Upper lobe of right lung (tissue), 1 donor: ENCODE data around the gene ASB10. TPM values are rescaled to one million over a fixed set of nuclear protein-coding genes. Genes with fewer than 3 reads are reported as not detected.
A peak's percentile ranks its signal among the peaks of the same experiment; 100 is the strongest.

Experiments
- ATAC-seq: fragments of 200-7000 bp; cut with Tn5 transposase; one replicate; pipeline ENCODE4 v1.9.1; 2020; ENCODE audit warnings: mild to moderate bottlenecking, moderate library complexity
- DNase-seq: peaks from one replicate; pipeline ENCODE4 v3.0.0-alpha.2; 2020
- H3K27ac ChIP-seq: fragments of 200-600 bp; one replicate; pipeline ENCODE4 v1.8.0; 2022
- H3K27me3 ChIP-seq: fragments of 200-600 bp; one replicate; pipeline ENCODE4 v1.8.0; 2022; ENCODE audit warnings: mild to moderate bottlenecking
- H3K36me3 ChIP-seq: fragments of 200-600 bp; one replicate; pipeline ENCODE4 v1.8.0; 2022
- H3K4me1 ChIP-seq: fragments of 200-600 bp; one replicate; pipeline ENCODE4 v1.8.0; 2022
- H3K4me3 ChIP-seq: fragments of 200-600 bp; one replicate; pipeline ENCODE4 v1.8.0; 2022; ENCODE audit warnings: mild to moderate bottlenecking
- H3K9me3 ChIP-seq: fragments of 200-600 bp; one replicate; pipeline ENCODE4 v1.8.0; 2022
- intact Hi-C: fragments of 100-400 bp; cut with DNase I; formaldehyde crosslinking; loops from one replicate; pipeline ENCODE4 v1.11.0; 2022
- total RNA-seq: library from RNA; stranded (reverse); fragmentation: NEBNext Ultra II Directional; extraction: Animal tissue kit (Norgen Biotek cat#: 25700); gene quantifications from one replicate; pipeline ENCODE4 v1.2.1, GENCODE V29; 2021
- TF ChIP-seq, protein P1 (sequence below): fragments of 200-600 bp; IDR thresholded peaks from one replicate; pipeline ENCODE4 v1.8.0; 2022; ENCODE audit warnings: antibody characterized with exemption
- donor health status: DM: no; HTN: yes; CAD: no; lungs with severe emphysema.

ASB10 gene
- total RNA-seq, 1 donor from 2014 or later: not detected

DNA sequence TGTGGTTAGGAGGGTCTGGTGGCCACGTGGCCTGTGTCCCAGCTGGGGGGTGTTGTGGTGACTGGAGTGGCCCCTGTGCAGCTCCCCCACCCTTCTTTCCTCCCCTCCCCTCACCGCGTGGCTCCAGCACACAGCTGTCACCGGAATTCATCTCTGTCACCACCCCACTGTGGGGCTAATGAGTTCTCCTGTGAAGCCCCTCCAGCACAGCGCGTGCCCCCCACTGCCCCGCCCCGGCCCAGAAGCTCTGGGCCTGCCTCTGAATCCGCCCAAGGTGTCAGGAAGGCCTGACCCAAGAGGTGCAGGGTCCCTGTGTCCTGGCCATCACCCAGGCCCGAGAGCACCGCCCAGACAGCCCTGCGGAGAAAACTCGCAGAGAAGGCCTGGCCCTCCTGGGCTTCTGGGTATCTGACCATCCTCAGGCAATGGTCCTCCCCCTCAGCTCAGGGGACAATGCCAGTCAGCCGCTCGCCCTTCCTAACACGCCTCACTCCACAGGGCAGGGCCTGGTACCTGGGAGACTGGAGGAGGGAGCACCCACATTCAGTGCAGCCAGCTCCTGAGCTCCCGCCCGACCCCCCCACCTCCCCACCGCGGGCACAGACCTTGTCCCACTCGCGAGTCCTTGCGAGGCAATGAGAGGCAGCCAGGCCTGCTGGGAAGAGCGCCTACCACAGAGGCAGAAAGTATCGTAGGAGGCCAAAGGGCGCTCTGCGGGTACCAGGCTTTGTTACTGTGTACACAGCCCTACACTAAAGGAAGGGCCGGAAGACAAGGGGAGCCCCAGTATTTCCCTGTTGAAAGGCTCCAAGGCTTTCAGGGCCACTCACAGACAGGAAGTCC, 57.7 kb downstream of the ASB10 start:
- Histone ChIP-seq H3K36me3 (peaks cover 79% of the 10 kb centered on the region), H3K9me3 (no peaks in the 10 kb centered on the region), H3K4me1 (no peaks in the 10 kb centered on the region), H3K4me3 (no peak overlapping the region), H3K27me3 (no peaks in the 10 kb centered on the region), H3K27ac (no peak overlapping the region)
- DNase-seq (no peak), ATAC-seq (no peak)
- TF ChIP-seq, protein P1, sequence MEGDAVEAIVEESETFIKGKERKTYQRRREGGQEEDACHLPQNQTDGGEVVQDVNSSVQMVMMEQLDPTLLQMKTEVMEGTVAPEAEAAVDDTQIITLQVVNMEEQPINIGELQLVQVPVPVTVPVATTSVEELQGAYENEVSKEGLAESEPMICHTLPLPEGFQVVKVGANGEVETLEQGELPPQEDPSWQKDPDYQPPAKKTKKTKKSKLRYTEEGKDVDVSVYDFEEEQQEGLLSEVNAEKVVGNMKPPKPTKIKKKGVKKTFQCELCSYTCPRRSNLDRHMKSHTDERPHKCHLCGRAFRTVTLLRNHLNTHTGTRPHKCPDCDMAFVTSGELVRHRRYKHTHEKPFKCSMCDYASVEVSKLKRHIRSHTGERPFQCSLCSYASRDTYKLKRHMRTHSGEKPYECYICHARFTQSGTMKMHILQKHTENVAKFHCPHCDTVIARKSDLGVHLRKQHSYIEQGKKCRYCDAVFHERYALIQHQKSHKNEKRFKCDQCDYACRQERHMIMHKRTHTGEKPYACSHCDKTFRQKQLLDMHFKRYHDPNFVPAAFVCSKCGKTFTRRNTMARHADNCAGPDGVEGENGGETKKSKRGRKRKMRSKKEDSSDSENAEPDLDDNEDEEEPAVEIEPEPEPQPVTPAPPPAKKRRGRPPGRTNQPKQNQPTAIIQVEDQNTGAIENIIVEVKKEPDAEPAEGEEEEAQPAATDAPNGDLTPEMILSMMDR: no peak
- intact Hi-C loops: no loop called here

DNA sequence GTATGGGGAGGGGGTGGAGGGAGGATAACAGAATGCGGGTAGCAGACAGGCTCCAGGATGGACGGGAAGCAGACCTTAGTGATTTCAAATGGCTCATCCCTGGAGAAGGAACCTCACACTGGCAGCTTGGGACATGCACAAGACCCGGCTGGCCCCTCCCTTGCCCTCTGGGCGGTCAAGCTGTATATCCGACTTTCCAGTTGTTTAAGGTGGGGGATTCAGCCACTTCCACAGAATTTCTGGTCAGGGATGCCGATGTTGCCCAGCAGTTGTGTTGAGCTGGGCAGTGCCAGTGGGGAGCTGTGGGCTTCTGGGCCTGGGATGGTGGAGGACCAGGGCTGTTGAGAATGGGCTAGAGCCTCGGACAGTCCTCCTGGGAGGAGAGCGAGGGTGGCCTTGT, 58.3 kb downstream of the ASB10 start:
- Histone ChIP-seq H3K36me3 (peaks cover 79% of the 10 kb centered on the region), H3K9me3 (no peaks in the 10 kb centered on the region), H3K27ac (no peak overlapping the region), H3K27me3 (no peaks in the 10 kb centered on the region), H3K4me1 (no peaks in the 10 kb centered on the region), H3K4me3 (no peak overlapping the region)
- no peak for DNase-seq
- TF ChIP-seq, protein P1: no peak
- no peak for ATAC-seq
- intact Hi-C loops: no loop called here

DNA sequence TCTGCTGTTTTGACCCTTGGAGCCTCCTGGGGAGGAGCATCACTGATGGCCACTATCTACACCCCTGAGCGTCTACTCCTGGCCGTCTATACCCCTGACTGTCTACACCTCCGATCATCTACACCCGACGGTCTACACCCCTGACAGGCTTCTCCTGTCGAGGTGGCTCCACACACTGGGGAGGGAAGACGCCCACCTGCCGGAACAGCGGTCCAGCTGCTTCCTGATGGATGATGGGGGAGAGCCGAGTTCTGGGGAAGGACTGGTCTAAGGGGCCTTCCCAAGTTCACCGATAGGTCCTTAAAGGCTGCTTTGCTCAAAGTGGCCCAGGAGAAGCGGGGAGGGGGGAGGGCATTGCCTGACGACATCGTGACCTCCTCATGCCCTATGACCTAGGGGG, 58.9 kb downstream of the ASB10 start:
- H3K27ac ChIP-seq: no peak overlapping the region
- no peaks in the 10 kb centered on the region for H3K9me3 ChIP-seq
- no peaks in the 10 kb centered on the region for H3K27me3 ChIP-seq
- intact Hi-C loops: no loop called here
- no peak for ATAC-seq
- H3K4me1 ChIP-seq: no peaks in the 10 kb centered on the region
- peaks cover 79% of the 10 kb centered on the region for H3K36me3 ChIP-seq
- DNase-seq: no peak
- TF ChIP-seq, protein P1: no peak
- no peak overlapping the region for H3K4me3 ChIP-seq

DNA sequence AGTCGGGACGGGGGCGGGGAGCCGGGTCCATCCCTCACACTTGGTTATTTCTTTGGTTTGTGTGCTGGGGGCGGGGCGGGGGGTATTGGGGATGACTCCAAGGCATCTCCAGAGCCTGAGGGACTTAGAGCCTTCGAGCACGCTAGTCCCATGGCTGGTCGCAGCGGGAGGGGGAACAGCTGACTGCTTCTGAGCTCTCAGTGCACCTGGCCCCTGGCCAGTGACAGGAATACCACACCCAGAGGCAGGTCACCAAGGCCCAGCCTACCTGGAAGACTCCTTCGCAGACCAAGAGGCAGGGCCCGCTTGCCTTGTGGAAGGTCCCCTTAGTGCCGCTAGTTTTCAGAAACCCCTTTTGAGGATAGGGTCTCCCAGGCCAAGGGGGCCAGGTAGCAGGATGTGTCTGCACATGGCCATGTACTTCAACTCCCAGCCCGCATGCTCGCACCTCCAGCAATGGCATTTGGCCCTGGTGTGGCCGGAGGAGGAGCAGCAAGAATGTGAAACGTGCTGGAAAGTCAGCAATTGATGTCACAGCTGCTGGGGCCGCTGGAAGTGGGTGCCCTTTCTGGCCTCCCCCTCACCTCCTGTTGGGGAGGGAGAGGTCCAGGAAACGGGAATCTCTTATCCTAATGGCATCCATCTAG, 60.4 kb downstream of the ASB10 start:
- DNase-seq (no peak), ATAC-seq (no peak)
- Histone ChIP-seq H3K9me3 (no peaks in the 10 kb centered on the region), H3K4me3 (no peak overlapping the region), H3K27ac (no peak overlapping the region), H3K4me1 (no peaks in the 10 kb centered on the region), H3K27me3 (no peaks in the 10 kb centered on the region), H3K36me3 (peaks cover 79% of the 10 kb centered on the region)
- intact Hi-C loops: no loop called here
- TF ChIP-seq, protein P1: no peak

DNA sequence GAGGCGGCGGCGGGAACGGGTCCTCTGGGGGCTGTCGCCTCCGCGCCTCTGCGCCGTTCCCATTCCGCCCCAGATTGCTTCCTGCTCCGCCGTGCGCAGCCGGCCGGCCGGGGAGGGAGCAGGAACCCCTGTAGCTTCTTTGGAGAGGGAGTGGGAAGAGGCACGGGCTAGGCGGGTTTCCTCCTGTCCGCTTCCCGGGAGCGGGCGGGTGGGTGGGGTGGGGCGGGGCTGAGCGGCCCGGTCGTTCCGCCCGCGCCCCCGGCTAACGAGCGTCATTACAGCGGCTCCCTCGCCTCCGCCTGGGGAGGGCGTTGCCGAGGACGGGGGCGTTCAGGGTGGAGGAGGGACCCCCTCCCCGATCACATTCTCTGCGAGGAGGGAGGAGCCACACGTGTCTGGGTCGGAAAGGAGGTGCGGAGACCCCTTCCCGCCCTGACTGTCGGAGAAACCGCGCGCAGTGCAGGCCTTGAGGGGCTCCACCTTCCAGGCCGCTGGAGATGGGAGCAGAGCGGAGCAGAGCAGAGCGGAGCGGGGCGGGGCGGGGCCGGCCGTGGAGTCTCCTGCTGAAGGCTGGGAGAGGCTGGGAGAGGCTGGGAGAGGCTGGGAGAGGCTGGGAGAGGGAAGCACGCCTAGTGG, 61.1 kb downstream of the ASB10 start:
- H3K27me3 ChIP-seq: no peaks in the 10 kb centered on the region
- no peaks in the 10 kb centered on the region for H3K9me3 ChIP-seq
- no peak overlapping the region for H3K27ac ChIP-seq
- TF ChIP-seq, protein P1: no peak
- DNase-seq (no peak), ATAC-seq (no peak)
- peaks cover 80% of the 10 kb centered on the region for H3K36me3 ChIP-seq
- peak overlapping the region; percentile 19 for H3K4me3 ChIP-seq
- H3K4me1 ChIP-seq: no peaks in the 10 kb centered on the region
- intact Hi-C loops: no loop called here

Other genes with a start within 250 kb of the ASB10 start
- 3.6 TPM for gene KCNH2, start 208.9 kb downstream of the ASB10 start, total RNA-seq
- 42.9 TPM for gene NOS3, start 196.2 kb downstream of the ASB10 start, total RNA-seq
- 0.17 TPM for gene ATG9B, start 162.8 kb downstream of the ASB10 start, total RNA-seq
- 40.6 TPM for gene ABCB8, start 158.8 kb downstream of the ASB10 start, total RNA-seq
- gene ASIC3, start 138.7 kb downstream of the ASB10 start, total RNA-seq: 2.6 TPM
- gene CDK5, start 129.4 kb downstream of the ASB10 start, total RNA-seq: 10.4 TPM
- 178 TPM for gene SLC4A2, start 127.7 kb downstream of the ASB10 start, total RNA-seq
- 54.2 TPM for gene FASTK, start 106.4 kb downstream of the ASB10 start, total RNA-seq
- gene TMUB1, start 103.8 kb downstream of the ASB10 start, total RNA-seq: 36.3 TPM
- 152 TPM for gene AGAP3, start 100.8 kb downstream of the ASB10 start, total RNA-seq
- not detected for gene GBX1, start 19.6 kb downstream of the ASB10 start, total RNA-seq
- not detected for gene H2BK1, start 23.2 kb upstream of the ASB10 start, total RNA-seq
- 26.3 TPM for gene ABCF2, start 40.0 kb upstream of the ASB10 start, total RNA-seq
- 37.2 TPM for gene CHPF2, start 45.2 kb upstream of the ASB10 start, total RNA-seq
- gene SMARCD3, start 61.4 kb upstream of the ASB10 start, total RNA-seq: 61.5 TPM
- 55.2 TPM for gene NUB1, start 154.6 kb upstream of the ASB10 start, total RNA-seq
- gene WDR86, start 222.8 kb upstream of the ASB10 start, total RNA-seq: 1.3 TPM